HEK293T (cell line): ENCODE data around the gene ZP1.

Experiments used
- ELF4 ChIP-seq: fragments of 450-650 bp; IDR thresholded peaks from 2 replicates; pipeline ENCODE4 v1.6.1; 2017; ENCODE audit warnings: antibody characterized with exemption
- HDGF ChIP-seq: fragments of 450-650 bp; IDR thresholded peaks from 2 replicates; pipeline ENCODE4 v1.6.1; 2017; ENCODE audit warnings: antibody characterized with exemption, borderline replicate concordance
- SP1 ChIP-seq: fragments of 450-650 bp; IDR thresholded peaks from 2 replicates; pipeline ENCODE4 v1.6.1; 2017

GRCh38 chr11:60908803-60909202 lies 41.5 kb downstream of the ZP1 start:
- TF ChIP-seq SP1 (no peak), HDGF (no peak), ELF4 (no peak)
